HL-60/S4 (cell line): ENCODE measurements around the gene SUV39H2.
"Not testable (repeated sequence)": the region's sequence is repeated elsewhere in the genome, so short reads cannot be mapped to it uniquely, and the experiment has no call there.

Experiments used
- in situ Hi-C: fragments of 300-500 bp; cut with MboI; formaldehyde crosslinking; loops from 2 replicates; pipeline ENCODE4 v1.14.3; 2022; ENCODE audit warnings: low sequenced_read_pairs

The SUV39H2 gene

GRCh38 chr10:14926722-14927416, 48.2 kb downstream of the SUV39H2 start:
- in situ Hi-C loops: no loop called here

- in situ Hi-C loops: no loop called here
Measured at GRCh38 chr10:14930610-14931009, 51.9 kb downstream of the SUV39H2 start.

GRCh38 chr10:14936584-14936983, 57.9 kb downstream of the SUV39H2 start:
- in situ Hi-C loops: no loop called here

GRCh38 chr10:14938971-14939370, 60.3 kb downstream of the SUV39H2 start:
- in situ Hi-C loops: not testable (repeated sequence)

GRCh38 chr10:14942147-14942949, 63.7 kb downstream of the SUV39H2 start:
- in situ Hi-C loops: not testable (repeated sequence)

- in situ Hi-C loops: not testable (repeated sequence)
Measured at GRCh38 chr10:14942950-14943338, 64.3 kb downstream of the SUV39H2 start.

GRCh38 chr10:14945108-14945507, 66.4 kb downstream of the SUV39H2 start:
- in situ Hi-C loops: no loop called here

GRCh38 chr10:14947268-14947667, 68.6 kb downstream of the SUV39H2 start:
- in situ Hi-C loops: no loop called here

GRCh38 chr10:14949291-14949690, 70.6 kb downstream of the SUV39H2 start:
- in situ Hi-C loops: no loop called here

GRCh38 chr10:14952851-14953423, 74.3 kb downstream of the SUV39H2 start:
- in situ Hi-C loops: no loop called here

GRCh38 chr10:14953424-14954000, 74.8 kb downstream of the SUV39H2 start:
- in situ Hi-C loops: no loop called here
